ENCODE data around the gene HP1BP3.

DNA sequence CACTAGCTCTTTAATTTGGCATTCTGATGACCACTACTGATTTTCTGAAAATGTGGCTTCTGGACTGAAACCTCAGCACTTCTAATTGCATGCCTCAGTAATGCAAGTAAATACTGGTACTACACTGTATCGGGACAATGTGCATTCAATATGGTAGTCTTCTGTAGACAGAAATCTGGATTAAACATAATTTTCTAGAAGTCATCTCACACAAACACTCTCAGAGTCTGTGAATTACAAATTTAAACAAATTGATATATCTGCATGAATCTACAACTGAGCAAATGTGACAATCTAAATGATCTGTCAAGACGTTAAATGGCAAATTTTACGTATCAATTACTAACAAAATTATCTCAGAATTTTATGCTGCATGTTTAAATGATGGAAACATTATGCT is 23.7 kb downstream of the HP1BP3 start:
- TF ChIP-seq, protein P1, sequence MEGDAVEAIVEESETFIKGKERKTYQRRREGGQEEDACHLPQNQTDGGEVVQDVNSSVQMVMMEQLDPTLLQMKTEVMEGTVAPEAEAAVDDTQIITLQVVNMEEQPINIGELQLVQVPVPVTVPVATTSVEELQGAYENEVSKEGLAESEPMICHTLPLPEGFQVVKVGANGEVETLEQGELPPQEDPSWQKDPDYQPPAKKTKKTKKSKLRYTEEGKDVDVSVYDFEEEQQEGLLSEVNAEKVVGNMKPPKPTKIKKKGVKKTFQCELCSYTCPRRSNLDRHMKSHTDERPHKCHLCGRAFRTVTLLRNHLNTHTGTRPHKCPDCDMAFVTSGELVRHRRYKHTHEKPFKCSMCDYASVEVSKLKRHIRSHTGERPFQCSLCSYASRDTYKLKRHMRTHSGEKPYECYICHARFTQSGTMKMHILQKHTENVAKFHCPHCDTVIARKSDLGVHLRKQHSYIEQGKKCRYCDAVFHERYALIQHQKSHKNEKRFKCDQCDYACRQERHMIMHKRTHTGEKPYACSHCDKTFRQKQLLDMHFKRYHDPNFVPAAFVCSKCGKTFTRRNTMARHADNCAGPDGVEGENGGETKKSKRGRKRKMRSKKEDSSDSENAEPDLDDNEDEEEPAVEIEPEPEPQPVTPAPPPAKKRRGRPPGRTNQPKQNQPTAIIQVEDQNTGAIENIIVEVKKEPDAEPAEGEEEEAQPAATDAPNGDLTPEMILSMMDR (IDR thresholded peaks at IDR 0.05), result no peak
- TF ChIP-seq POLR2AphosphoS5 (IDR thresholded peaks at IDR 0.05) (no peak), POLR2A (IDR thresholded peaks at IDR 0.05) (no peak)

Data from breast epithelium (tissue), 3 donors.